HEK293 (cell line): Measurements from ENCODE around the gene SUMO3.

ENCODE experiments used
- ATF2 ChIP-seq: fragments of 450-650 bp; formaldehyde crosslinking; IDR thresholded peaks from 2 replicates; pipeline ENCODE4 v1.5.1; 2016; ENCODE audit warnings: missing biosample characterization, missing genetic modification characterization, low read depth
- CTCF ChIP-seq: fragments of 450-650 bp; formaldehyde crosslinking; IDR thresholded peaks from 2 replicates; pipeline ENCODE4 v1.5.1; 2016; ENCODE audit warnings: missing biosample characterization, missing genetic modification characterization
- MEIS1 ChIP-seq: sonication (generic); formaldehyde crosslinking; IDR thresholded peaks from 2 replicates; pipeline ENCODE4 v1.8.1; 2022; ENCODE audit warnings: missing genetic modification reagents, mild to moderate bottlenecking, borderline replicate concordance
- REST ChIP-seq: fragments of 450-650 bp; formaldehyde crosslinking; IDR thresholded peaks from 2 replicates; pipeline ENCODE4 v1.5.1; 2016; ENCODE audit warnings: missing biosample characterization, missing genetic modification characterization
- YY1 ChIP-seq: fragments of 450-650 bp; formaldehyde crosslinking; IDR thresholded peaks from 2 replicates; pipeline ENCODE4 v1.5.1; 2018; ENCODE audit warnings: missing biosample characterization, missing genetic modification characterization
- ZBTB7A ChIP-seq: fragments of 450-650 bp; formaldehyde crosslinking; IDR thresholded peaks from 2 replicates; pipeline ENCODE4 v1.5.1; 2016; ENCODE audit warnings: low read depth, missing biosample characterization, missing genetic modification characterization
- ZFP41 ChIP-seq: fragments of 450-650 bp; formaldehyde crosslinking; IDR thresholded peaks from 2 replicates; pipeline ENCODE4 v1.5.1; 2016; ENCODE audit warnings: missing biosample characterization, missing genetic modification characterization, borderline replicate concordance
- ZNF354C ChIP-seq: fragments of 450-650 bp; formaldehyde crosslinking; IDR thresholded peaks from 2 replicates; pipeline ENCODE4 v1.5.1; 2016; ENCODE audit warnings: missing biosample characterization, missing genetic modification characterization, low read depth, borderline replicate concordance

DNA sequence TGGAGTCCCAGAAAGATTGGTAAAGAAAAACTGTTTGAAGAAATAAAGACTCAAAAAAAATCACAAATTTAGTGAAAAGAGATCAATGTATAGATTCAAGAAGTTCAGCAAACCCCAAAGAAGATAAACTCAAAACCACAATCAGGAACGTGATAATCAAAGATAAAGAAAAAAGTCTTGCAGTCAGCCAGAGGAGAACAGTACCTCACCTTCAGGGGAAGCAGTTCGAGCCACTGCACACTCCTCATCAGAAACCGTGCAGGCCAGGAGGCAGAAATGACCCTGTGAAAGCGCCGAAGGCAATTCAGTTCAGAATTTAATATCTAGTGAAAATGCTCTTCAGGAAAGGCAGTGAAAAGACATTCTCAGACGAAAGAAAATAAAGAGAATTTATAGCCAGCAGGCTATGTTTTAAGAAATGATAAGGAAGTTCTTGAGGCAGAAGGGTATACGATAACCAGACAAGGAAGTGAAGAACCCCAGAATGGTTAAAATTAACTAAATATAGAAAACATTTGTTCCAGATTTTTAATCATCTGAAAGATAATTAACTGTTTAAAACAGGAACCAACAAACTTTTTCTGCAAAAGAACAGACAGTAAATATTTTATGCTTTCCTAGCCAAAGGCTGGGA, 13.5 kb upstream of the SUMO3 start:
- TF ChIP-seq ZFP41 (tag by site-specific recombination) = no peak
- no peak for TF ChIP-seq CTCF (tag by site-specific recombination)
- no peak for TF ChIP-seq REST (tag by site-specific recombination)
- TF ChIP-seq YY1 (tag by site-specific recombination) = no peak
- no peak for TF ChIP-seq ATF2
- no peak for TF ChIP-seq MEIS1 (CRISPR knock-in tag)
- no peak for TF ChIP-seq ZNF354C
- TF ChIP-seq ZBTB7A = no peak
